ENCODE data around the gene TMA7. TPM values are rescaled to one million over a fixed set of nuclear protein-coding genes. Genes with fewer than 3 reads are reported as not detected.

Gene TMA7
- total and polyA plus RNA-seq, 10 of the 15 experiments (the other 5 are each of a cell fraction or from before 2014, with no cell fraction given), result 319 to 1,760 (median 752) TPM

GRCh38 chr3:48416091-48416505 lies 24.0 kb upstream of the TMA7 start (continued):
- no peak for TF ChIP-seq SRF (IDR thresholded peaks at IDR 0.05; ENCODE audit: low read depth in 2 of 2, low read length in 2 of 2)
- no peak for TF ChIP-seq E2F4 (IDR thresholded peaks at IDR 0.05; ENCODE audit: low read depth, low read length)

GRCh38 chr3:48416546-48416945 lies 23.5 kb upstream of the TMA7 start:
- no peak overlapping the region for H3K4me2 ChIP-seq (ENCODE audit: control insufficient read depth, insufficient read depth)
- no peak overlapping the region for H2AFZ ChIP-seq (ENCODE audit: control insufficient read depth, low read depth, low read length)
- H3K36me3 ChIP-seq (ENCODE audit: control insufficient read depth in 2 of 2, insufficient read depth in 2 of 2, low read length in 1 of 2), result no peaks in the 10 kb centered on the region
- H3K79me2 ChIP-seq (ENCODE audit: control insufficient read depth, insufficient read depth, low read length), result no peaks in the 10 kb centered on the region
- in situ Hi-C loops (cut with MboI) (no loop called here), intact Hi-C loops (cut with micrococcal nuclease; ENCODE audit: unreplicated experiment) (no loop called here)
- no peak overlapping the region for H3K9ac ChIP-seq (ENCODE audit: control insufficient read depth, insufficient read depth, low read length)
- FAIRE-seq, result no peak
- TF ChIP-seq, protein P1, sequence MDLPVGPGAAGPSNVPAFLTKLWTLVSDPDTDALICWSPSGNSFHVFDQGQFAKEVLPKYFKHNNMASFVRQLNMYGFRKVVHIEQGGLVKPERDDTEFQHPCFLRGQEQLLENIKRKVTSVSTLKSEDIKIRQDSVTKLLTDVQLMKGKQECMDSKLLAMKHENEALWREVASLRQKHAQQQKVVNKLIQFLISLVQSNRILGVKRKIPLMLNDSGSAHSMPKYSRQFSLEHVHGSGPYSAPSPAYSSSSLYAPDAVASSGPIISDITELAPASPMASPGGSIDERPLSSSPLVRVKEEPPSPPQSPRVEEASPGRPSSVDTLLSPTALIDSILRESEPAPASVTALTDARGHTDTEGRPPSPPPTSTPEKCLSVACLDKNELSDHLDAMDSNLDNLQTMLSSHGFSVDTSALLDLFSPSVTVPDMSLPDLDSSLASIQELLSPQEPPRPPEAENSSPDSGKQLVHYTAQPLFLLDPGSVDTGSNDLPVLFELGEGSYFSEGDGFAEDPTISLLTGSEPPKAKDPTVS (IDR thresholded peaks at IDR 0.05; ENCODE audit: low read depth, low read length), result no peak
- no peak for TF ChIP-seq KAT2A (conservative IDR thresholded peaks at IDR 0.05; ENCODE audit: control insufficient read depth, low read depth, low read length)
- no peak for TF ChIP-seq FOXK2 (IDR thresholded peaks at IDR 0.05)
- no peak for TF ChIP-seq SIX5 (IDR thresholded peaks at IDR 0.05; ENCODE audit: low read depth, low read length, severe bottlenecking)
- no peak for TF ChIP-seq STAT3 (IDR thresholded peaks at IDR 0.05; ENCODE audit: low read depth, low read length)
- TF ChIP-seq HDAC2 (IDR thresholded peaks at IDR 0.05), result no peak
- no peak for TF ChIP-seq PAX5 (IDR thresholded peaks at IDR 0.05; ENCODE audit: borderline replicate concordance, low read depth, low read length)
- TF ChIP-seq TCF12 (IDR thresholded peaks at IDR 0.05; ENCODE audit: low read depth, low read length), result no peak
- no peak for TF ChIP-seq SUZ12 (IDR thresholded peaks at IDR 0.05; ENCODE audit: unreplicated experiment)
- TF ChIP-seq ATF3 (IDR thresholded peaks at IDR 0.05; ENCODE audit: borderline replicate concordance, extremely low read depth, low read depth, low read length), result no peak
- TF ChIP-seq KDM1A (IDR thresholded peaks at IDR 0.05; ENCODE audit: borderline replicate concordance), result no peak
- TF ChIP-seq RCOR1 (conservative IDR thresholded peaks at IDR 0.05; ENCODE audit: low read depth, low read length), result no peak
- no peak for TF ChIP-seq SMAD1 (IDR thresholded peaks at IDR 0.05; ENCODE audit: low read depth, partially characterized antibody)
- H3K27me3 ChIP-seq (replicated peaks in 1 of 2; ENCODE audit: control insufficient read depth in 2 of 2, insufficient read depth in 2 of 2, low read length in 1 of 2), result no peaks in the 10 kb centered on the region
- WGBS (ENCODE audit: insufficient coverage, insufficient replicate concordance, low lambda C conversion rate, missing lambda C conversion rate), result 1% methylated on average over 4 of the region's 4 CpGs
- SMC1A ChIA-PET (ENCODE audit: uncharacterized antibody, unreplicated experiment), result interaction anchor here (2.0 kb wide), 1 partner anchor 15 kb away, joined by 7 read pairs; no protein-coding TSS in a partner anchor
- no peak overlapping the region for H3K27ac ChIP-seq (ENCODE audit: control insufficient read depth, insufficient read depth)
- POLR2A ChIA-PET, result interaction anchor here (0.6 kb wide), 2 partner anchors 289 to 475 kb away, joined by 3 to 4 read pairs; no protein-coding TSS in a partner anchor
- no peak for ATAC-seq
- H3K4me3 ChIP-seq, result no peak overlapping the region
- DNase-seq (ENCODE audit: low read depth, low spot score), result no peak
- no TSS peak for BruUV-seq (replicated peaks)
- CTCF ChIA-PET, result interaction anchor here (1.2 to 22.0 kb wide), 2 partner anchors 10 to 20 kb away, joined by 3 to 757 read pairs; partner anchors contain the start of genes CCDC51 and TMA7
- H4K20me1 ChIP-seq (ENCODE audit: control insufficient read depth, insufficient read depth), result no peaks in the 10 kb centered on the region
- RAD21 ChIA-PET (ENCODE audit: unreplicated experiment), result interaction anchor here (3.8 kb wide), 1 partner anchor 20 kb away, joined by 15 read pairs; no protein-coding TSS in a partner anchor
- no peaks in the 10 kb centered on the region for H3K4me1 ChIP-seq (ENCODE audit: control insufficient read depth, insufficient read depth, low read length)
- no peaks in the 10 kb centered on the region for H3K9me3 ChIP-seq (replicated peaks; ENCODE audit: control insufficient read depth, insufficient read depth, low read length)

All from GM12878 (cell line).